Liver (tissue), 9 donors: ENCODE measurements around the gene ENGASE. TPM values are rescaled to one million over a fixed set of nuclear protein-coding genes. Genes with fewer than 3 reads are reported as not detected.

ENCODE experiments used
- DNase-seq: peaks from one replicate; pipeline ENCODE4 v3.0.0-alpha.2; 2017; ENCODE audit warnings: low spot score
- H3K27ac ChIP-seq, 2 donors: one replicate each; pipeline ENCODE4 v1.7.0; 2013; ENCODE audit warnings: inconsistent platforms in 2 of 2, low read length in 2 of 2, control low read depth in 1 of 2, low read depth in 1 of 2, mild to moderate bottlenecking in 1 of 2
- H3K27me3 ChIP-seq, 4 donors: one replicate each; pipeline versions ENCODE4 v1.6.1 to v1.7.0; 2013; ENCODE audit warnings: low read length in 3 of 4, inconsistent platforms in 1 of 4, mild to moderate bottlenecking in 1 of 4, moderate library complexity in 1 of 4; ENCODE audit not compliant: control insufficient read depth in 4 of 4, insufficient read depth in 4 of 4
- H3K36me3 ChIP-seq, 4 donors: one replicate each; pipeline versions ENCODE4 v1.6.1 to v1.7.0; 2013; ENCODE audit warnings: low read length in 3 of 4, mild to moderate bottlenecking in 3 of 4, low read depth in 1 of 4, moderate library complexity in 1 of 4; ENCODE audit not compliant: control insufficient read depth in 4 of 4, insufficient read depth in 3 of 4
- H3K4me1 ChIP-seq, 4 donors: one replicate each; pipeline versions ENCODE4 v1.6.1 to v1.7.0; 2013; ENCODE audit warnings: low read length in 3 of 4, mild to moderate bottlenecking in 3 of 4, moderate library complexity in 1 of 4; ENCODE audit not compliant: control insufficient read depth in 4 of 4, insufficient read depth in 4 of 4
- H3K4me3 ChIP-seq, 3 donors: one replicate each; pipeline versions ENCODE4 v1.6.1 to v1.7.0; 2013; ENCODE audit warnings: low read length in 3 of 3, control low read depth in 1 of 3, low read depth in 1 of 3, mild to moderate bottlenecking in 1 of 3
- H3K9ac ChIP-seq, 2 donors: one replicate each; pipeline ENCODE4 v1.7.0; 2013; ENCODE audit warnings: low read length in 2 of 2, mild to moderate bottlenecking in 2 of 2, moderate library complexity in 2 of 2, control low read depth in 1 of 2, low read depth in 1 of 2
- H3K9me3 ChIP-seq, 4 donors: one replicate each; pipeline versions ENCODE4 v1.6.1 to v1.7.0; 2013; ENCODE audit warnings: low read length in 3 of 4; ENCODE audit not compliant: control insufficient read depth in 4 of 4
- ATF3 ChIP-seq: IDR thresholded peaks from 2 replicates; pipeline ENCODE4 v1.6.1; 2016; ENCODE audit warnings: antibody characterized with exemption
- CTCF ChIP-seq: fragments of 150-350 bp; IDR thresholded peaks from 2 replicates; pipeline ENCODE4 v1.5.1; 2017; ENCODE audit warnings: improper control_type of control experiment, low read depth, low read length; ENCODE audit not compliant: missing input control
- FOXA1 ChIP-seq: IDR thresholded peaks from 2 replicates; pipeline ENCODE4 v1.6.1; 2016; ENCODE audit warnings: antibody characterized with exemption
- FOXA2 ChIP-seq: IDR thresholded peaks from 2 replicates; pipeline ENCODE4 v1.6.1; 2016; ENCODE audit warnings: antibody characterized with exemption
- GABPA ChIP-seq, 2 donors: IDR thresholded peaks in 1 of 2; conservative IDR thresholded peaks in 1 of 2; 2 replicates each; pipeline ENCODE4 v1.6.1; 2016; ENCODE audit warnings: antibody characterized with exemption in 2 of 2, mild to moderate bottlenecking in 1 of 2, moderate library complexity in 1 of 2
- HNF4A ChIP-seq, 2 donors: conservative IDR thresholded peaks; 2 replicates each; pipeline ENCODE4 v1.6.1; 2016; ENCODE audit warnings: antibody characterized with exemption in 2 of 2, mild to moderate bottlenecking in 2 of 2
- HNF4G ChIP-seq: IDR thresholded peaks from 2 replicates; pipeline ENCODE4 v1.6.1; 2016; ENCODE audit warnings: antibody characterized with exemption
- JUND ChIP-seq, 2 donors: IDR thresholded peaks; 2 replicates each; pipeline ENCODE4 v1.6.1; 2016; ENCODE audit warnings: antibody characterized with exemption in 2 of 2
- MAX ChIP-seq: IDR thresholded peaks from 2 replicates; pipeline ENCODE4 v1.6.1; 2016; ENCODE audit warnings: antibody characterized with exemption
- NR2F2 ChIP-seq: IDR thresholded peaks from 2 replicates; pipeline ENCODE4 v1.6.1; 2016; ENCODE audit warnings: antibody characterized with exemption
- RAD21 ChIP-seq, 2 donors: IDR thresholded peaks; 2 replicates each; pipeline ENCODE4 v1.6.1; 2016; ENCODE audit warnings: antibody characterized with exemption in 2 of 2, mild to moderate bottlenecking in 2 of 2
- REST ChIP-seq: IDR thresholded peaks from 2 replicates; pipeline ENCODE4 v1.6.1; 2016; ENCODE audit warnings: antibody characterized with exemption, mild to moderate bottlenecking
- RXRA ChIP-seq, 2 donors: IDR thresholded peaks; 2 replicates each; pipeline ENCODE4 v1.6.1; 2017 to 2018; ENCODE audit warnings: antibody characterized with exemption in 2 of 2, mild to moderate bottlenecking in 1 of 2
- SP1 ChIP-seq: IDR thresholded peaks from 2 replicates; pipeline ENCODE4 v1.6.1; 2018; ENCODE audit warnings: antibody characterized with exemption, mild to moderate bottlenecking
- TAF1 ChIP-seq: conservative IDR thresholded peaks from 2 replicates; pipeline ENCODE4 v1.6.1; 2016; ENCODE audit warnings: antibody characterized with exemption, mild to moderate bottlenecking
- ZBTB33 ChIP-seq: IDR thresholded peaks from 2 replicates; pipeline ENCODE4 v1.6.1; 2016; ENCODE audit warnings: antibody characterized with exemption
- WGBS: extraction: QIAGEN DNeasy Blood & Tissue Kit; methylation state at CpG from one replicate; pipeline ENCODE4 v1.1.7; 2013; 5-methylcytosine and 5-hydroxymethylcytosine counted together
- polyA plus RNA-seq, 2 donors: library from polyadenylated mRNA; stranded (reverse) in 1 of 2; unstranded in 1 of 2; fragments of 200-250 nt in 1 of 2; fragments of >200 nt in 1 of 2; fragmentation: Nextera tagmentation in 1 of 2; extraction: Ambion mirVana in 1 of 2; gene quantifications; one replicate each; pipeline versions ENCODE4 v1.2.1 to v1.2.3, GENCODE V29; 2013 to 2015
- total RNA-seq, 2 donors: library from RNA; depleted of rRNA; stranded (reverse); fragments of >200 nt; gene quantifications; one replicate each; pipeline ENCODE4 v1.2.3, GENCODE V29; 2014
- donor health status: healthy.
- donor health status: healthy.
- donor health status: healthy.
- donor health status: healthy.
- donor health status: healthy.

The ENGASE gene
- total and polyA plus RNA-seq, 4 donors: 5.2 to 33.6 (median 7.8) TPM

- Histone ChIP-seq H3K4me3 (no peak overlapping the region), H3K27ac (no peak overlapping the region), H3K9me3 (no peaks in the 10 kb centered on the region), H3K4me1 (peaks cover 0 to 3% (median 0%) of the 10 kb centered on the region in 4 donors), H3K36me3 (peaks cover 0 to 26% (median 8%) of the 10 kb centered on the region in 4 donors), H3K27me3 (no peaks in the 10 kb centered on the region), H3K9ac (no peak overlapping the region)
- TF ChIP-seq REST (no peak), TAF1 (no peak), RXRA (IDR thresholded peaks at IDR 0.05) (no peak), FOXA1 (no peak), GABPA (IDR thresholded peaks at IDR 0.05 in 1 of 2, conservative IDR thresholded peaks at IDR 0.05 in 1 of 2) (no peak), ATF3 (no peak), MAX (no peak), HNF4G (no peak), RAD21 (IDR thresholded peaks at IDR 0.05) (no peak), NR2F2 (no peak), ZBTB33 (no peak), FOXA2 (no peak), HNF4A (conservative IDR thresholded peaks at IDR 0.05) (no peak), JUND (IDR thresholded peaks at IDR 0.05) (no peak), SP1 (no peak), CTCF (no peak)
- whole genome bisulfite sequencing: 77% methylated on average over 8 of the region's 8 CpGs
- DNase-seq: no peak
Measured at GRCh38 chr17:79088997-79089328, 14.3 kb downstream of the ENGASE start.
